Esophagus muscularis mucosa (tissue), 3 donors: Measurements from ENCODE around the gene TRIM40.

Source experiments
- CTCF ChIP-seq, 3 experiments: fragments of 200-600 bp in 2 of 3; fragments of 450-650 bp in 1 of 3; sonication (generic) in 2 of 3; IDR thresholded peaks; one replicate each; pipeline ENCODE4 v1.5.1; 2017 to 2019; ENCODE audit warnings: antibody characterized with exemption in 3 of 3, mild to moderate bottlenecking in 2 of 3, moderate library complexity in 1 of 3
- POLR2A ChIP-seq: fragments of 450-650 bp; IDR thresholded peaks from one replicate; pipeline ENCODE4 v1.6.1; 2017; ENCODE audit warnings: antibody characterized with exemption, moderate library complexity, mild to moderate bottlenecking, low read depth
- POLR2AphosphoS5 ChIP-seq, 2 donors: sonication (generic); formaldehyde crosslinking; IDR thresholded peaks; one replicate each; pipeline ENCODE4 v1.6.1; 2017; ENCODE audit warnings: antibody characterized with exemption in 2 of 2

GRCh38 chr6:30131947-30132497 lies 3.9 kb upstream of the TRIM40 start:
- TF ChIP-seq POLR2A = no peak
- TF ChIP-seq CTCF (IDR thresholded peaks at IDR 0.05) = no peak
- no peak for TF ChIP-seq POLR2AphosphoS5 (IDR thresholded peaks at IDR 0.05)
